Stimulated activated CD4-positive, alpha-beta T cell treated with anti-CD3 and anti-CD28 coated beads, Interleukin-2, amount 100 ng/mL, for 48 hours (primary cell): ENCODE data around the gene PIP4K2C.
A peak's percentile ranks its signal among the peaks of the same experiment; 100 is the strongest.
"Not testable (repeated sequence)": the region's sequence is repeated elsewhere in the genome, so short reads cannot be mapped to it uniquely, and the experiment has no call there.

Source experiments
- DNase-seq, 2 donors: peaks; one replicate each; pipeline ENCODE4 v3.0.0-alpha.2; 2020

The PIP4K2C gene

GRCh38 chr12:57560516-57560915, 30.5 kb upstream of the PIP4K2C start:
- no peak for DNase-seq

- DNase-seq = not testable (repeated sequence)
These were observed 29.9 kb upstream of the PIP4K2C start for GRCh38 chr12:57561117-57561516.

- DNase-seq = no peak
These were observed 27.6 kb upstream of the PIP4K2C start for GRCh38 chr12:57563358-57563757.

- DNase-seq = no peak
These were observed 26.7 kb upstream of the PIP4K2C start for GRCh38 chr12:57564178-57564740.

GRCh38 chr12:57568838-57569237, 22.2 kb upstream of the PIP4K2C start:
- no peak for DNase-seq

GRCh38 chr12:57569858-57570257, 21.1 kb upstream of the PIP4K2C start:
- DNase-seq = no peak

GRCh38 chr12:57570438-57570837, 20.6 kb upstream of the PIP4K2C start:
- not testable (repeated sequence) for DNase-seq

GRCh38 chr12:57571926-57572762, 18.8 kb upstream of the PIP4K2C start:
- no peak for DNase-seq

- DNase-seq = no peak
These were observed 16.2 kb upstream of the PIP4K2C start for GRCh38 chr12:57574795-57575194.

- DNase-seq = no peak
These were observed 15.0 kb upstream of the PIP4K2C start for GRCh38 chr12:57575771-57576612.

GRCh38 chr12:57576613-57577160, 14.3 kb upstream of the PIP4K2C start:
- DNase-seq = no peak

- no peak for DNase-seq
These were observed 12.8 kb upstream of the PIP4K2C start for GRCh38 chr12:57577981-57578758.

- DNase-seq = no peak
These were observed 12.0 kb upstream of the PIP4K2C start for GRCh38 chr12:57579011-57579410.

- no peak for DNase-seq
These were observed 11.1 kb upstream of the PIP4K2C start for GRCh38 chr12:57579677-57580465.

- no peak for DNase-seq
These were observed 10.6 kb upstream of the PIP4K2C start for GRCh38 chr12:57580466-57580795.

- no peak for DNase-seq
These were observed 9.2 kb upstream of the PIP4K2C start for GRCh38 chr12:57581802-57582201.

GRCh38 chr12:57582440-57582839, 8.6 kb upstream of the PIP4K2C start:
- no peak for DNase-seq

- DNase-seq = peak; percentile 49 to 65
These were observed 7.8 kb upstream of the PIP4K2C start for GRCh38 chr12:57583008-57583831.

- no peak for DNase-seq
These were observed 6.9 kb upstream of the PIP4K2C start for GRCh38 chr12:57584050-57584449.

- no peak for DNase-seq
These were observed 6.3 kb upstream of the PIP4K2C start for GRCh38 chr12:57584690-57585089.

- no peak for DNase-seq
These were observed 5.8 kb upstream of the PIP4K2C start for GRCh38 chr12:57585156-57585555.
